Measurements from ENCODE around the gene FRMD1. TPM values are rescaled to one million over a fixed set of nuclear protein-coding genes. Genes with fewer than 3 reads are reported as not detected.
"Not testable (repeated sequence)": the region's sequence is repeated elsewhere in the genome, so short reads cannot be mapped to it uniquely, and the experiment has no call there.

The FRMD1 gene
- polyA plus RNA-seq, 4 donors, result 0.46 to 25.8 (median 14.3) TPM

DNA sequence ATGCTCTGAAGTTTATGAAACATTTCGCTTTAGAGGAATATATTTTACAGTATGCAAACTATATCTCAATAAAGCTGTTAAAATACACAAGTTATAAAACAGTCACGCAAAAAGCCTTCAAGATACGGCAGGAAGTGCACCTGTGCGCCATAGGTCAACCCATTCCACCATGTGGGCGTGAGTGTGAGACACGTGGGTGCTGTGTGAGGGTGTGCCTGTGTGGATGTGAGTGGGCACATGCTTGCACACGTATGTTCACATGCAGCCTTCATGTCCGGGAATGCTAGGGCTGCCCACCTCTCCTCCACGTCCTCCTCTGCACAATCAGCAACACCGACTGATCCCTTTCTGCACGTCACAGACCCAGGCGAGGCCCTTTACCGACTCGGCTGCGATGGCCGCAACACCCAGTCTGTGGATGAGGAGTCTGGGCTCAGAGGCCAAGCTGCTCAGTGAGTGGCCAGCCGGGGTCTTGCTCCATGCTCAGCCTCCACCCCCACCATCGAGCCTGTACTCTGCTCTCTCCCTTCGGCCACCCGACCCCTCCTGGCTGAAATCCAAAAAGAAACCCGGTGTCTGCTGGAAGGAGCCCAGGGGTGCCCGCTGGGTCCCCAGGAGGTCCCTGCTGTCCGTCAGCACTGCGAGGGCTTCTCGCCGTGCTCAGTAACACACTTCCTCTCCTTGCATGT is 3.0 kb upstream of the FRMD1 start:
- DNase-seq (ENCODE audit: low read depth in 4 of 4, low spot score in 3 of 4), result no peak

- DNase-seq (ENCODE audit: low read depth in 4 of 4, low spot score in 3 of 4), result no peak
These were observed 1.5 kb upstream of the FRMD1 start for GRCh38 chr6:168080393-168081077.

DNA sequence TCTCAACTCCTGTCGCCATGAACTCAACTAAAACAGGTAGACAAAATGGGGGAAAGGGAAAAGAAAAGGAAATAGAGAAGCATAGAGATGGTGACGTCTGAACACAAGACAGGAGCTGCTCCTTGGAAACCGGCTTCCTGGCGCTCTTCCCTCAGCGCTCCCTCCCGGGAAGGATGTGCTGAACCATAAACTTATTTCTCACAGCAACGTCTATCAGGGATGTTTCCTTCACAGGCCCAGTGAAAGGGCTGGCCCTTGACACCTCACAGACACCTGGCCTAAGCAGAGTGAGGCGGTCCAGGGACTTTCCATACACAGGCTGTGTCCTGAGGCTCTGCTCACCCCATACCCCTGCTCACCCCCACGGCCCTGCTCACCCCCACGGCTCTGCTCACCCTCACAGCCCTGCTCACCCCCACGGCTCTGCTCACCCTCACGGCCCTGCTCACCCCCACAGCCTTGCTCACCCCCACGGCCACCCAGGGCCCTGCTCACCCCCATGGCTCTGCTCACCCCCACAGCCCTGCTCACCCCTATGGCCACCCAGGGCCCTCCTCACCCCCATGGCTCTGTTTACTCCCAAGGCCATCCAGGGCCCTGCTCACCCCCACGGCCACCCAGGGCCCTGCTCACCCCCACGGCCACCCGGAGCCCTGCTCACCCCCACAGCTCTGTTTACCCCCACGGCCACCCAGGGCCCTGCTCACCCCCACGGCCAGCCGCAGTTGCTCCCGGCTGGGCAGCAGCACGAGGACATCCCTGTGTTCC is 653 bp downstream of the FRMD1 start:
- no peak for DNase-seq (ENCODE audit: low read depth in 4 of 4, low spot score in 3 of 4)

DNA sequence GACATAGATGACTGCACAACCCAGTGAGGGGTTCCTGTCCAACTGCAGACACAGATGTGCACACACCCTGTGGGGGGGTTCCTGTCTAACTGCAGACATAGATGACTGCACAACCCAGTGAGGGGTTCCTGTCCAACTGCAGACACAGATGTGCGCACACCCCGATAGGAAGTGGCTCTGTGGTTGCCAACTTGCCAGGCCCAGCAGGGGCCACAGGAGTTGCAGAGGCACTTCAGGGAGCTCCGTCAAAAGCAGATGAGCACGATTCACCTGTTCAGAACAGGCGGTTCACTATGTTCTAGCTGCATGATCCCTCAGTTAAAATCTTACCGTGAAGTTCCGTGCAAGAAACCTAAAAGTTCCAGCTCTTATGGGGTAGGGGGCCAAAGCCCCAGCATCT is 1.6 kb downstream of the FRMD1 start:
- DNase-seq (ENCODE audit: low read depth in 4 of 4, low spot score in 3 of 4), result not testable (repeated sequence)

- DNase-seq (ENCODE audit: low read depth in 4 of 4, low spot score in 3 of 4), result no peak
These were observed 3.2 kb downstream of the FRMD1 start for GRCh38 chr6:168075787-168076202.

- no peak for DNase-seq (ENCODE audit: low read depth in 4 of 4, low spot score in 3 of 4)
These were observed 3.8 kb downstream of the FRMD1 start for GRCh38 chr6:168075216-168075615.

- DNase-seq (ENCODE audit: low read depth in 4 of 4, low spot score in 3 of 4), result no peak
These were observed 4.9 kb downstream of the FRMD1 start for GRCh38 chr6:168073937-168074730.

DNA sequence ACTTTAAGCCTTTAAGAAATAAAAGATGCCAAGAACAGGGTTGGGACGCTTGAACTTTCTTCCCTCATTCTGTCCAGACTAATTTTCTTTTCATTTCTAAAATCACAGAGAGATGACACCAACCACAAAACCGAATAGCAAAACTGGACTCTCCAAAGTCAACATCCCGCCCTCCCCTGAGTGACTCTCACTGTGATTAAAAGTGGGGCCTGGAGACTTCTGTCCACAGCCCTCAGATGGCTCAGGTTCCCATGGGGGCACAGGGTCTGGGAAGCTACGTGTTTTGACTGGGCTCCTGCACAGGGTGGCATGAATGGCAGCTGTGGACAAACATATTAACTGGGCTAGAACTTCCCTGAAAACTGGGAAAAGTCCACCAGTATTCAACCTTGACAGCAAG is 6.3 kb downstream of the FRMD1 start:
- DNase-seq (ENCODE audit: low read depth in 4 of 4, low spot score in 3 of 4), result no peak

- DNase-seq (ENCODE audit: low read depth in 4 of 4, low spot score in 3 of 4), result no peak
These were observed 6.8 kb downstream of the FRMD1 start for GRCh38 chr6:168072261-168072660.

- no peak for DNase-seq (ENCODE audit: low read depth in 4 of 4, low spot score in 3 of 4)
These were observed 7.4 kb downstream of the FRMD1 start for GRCh38 chr6:168071620-168072019.

- no peak for DNase-seq (ENCODE audit: low read depth in 4 of 4, low spot score in 3 of 4)
These were observed 8.2 kb downstream of the FRMD1 start for GRCh38 chr6:168070804-168071203.

DNA sequence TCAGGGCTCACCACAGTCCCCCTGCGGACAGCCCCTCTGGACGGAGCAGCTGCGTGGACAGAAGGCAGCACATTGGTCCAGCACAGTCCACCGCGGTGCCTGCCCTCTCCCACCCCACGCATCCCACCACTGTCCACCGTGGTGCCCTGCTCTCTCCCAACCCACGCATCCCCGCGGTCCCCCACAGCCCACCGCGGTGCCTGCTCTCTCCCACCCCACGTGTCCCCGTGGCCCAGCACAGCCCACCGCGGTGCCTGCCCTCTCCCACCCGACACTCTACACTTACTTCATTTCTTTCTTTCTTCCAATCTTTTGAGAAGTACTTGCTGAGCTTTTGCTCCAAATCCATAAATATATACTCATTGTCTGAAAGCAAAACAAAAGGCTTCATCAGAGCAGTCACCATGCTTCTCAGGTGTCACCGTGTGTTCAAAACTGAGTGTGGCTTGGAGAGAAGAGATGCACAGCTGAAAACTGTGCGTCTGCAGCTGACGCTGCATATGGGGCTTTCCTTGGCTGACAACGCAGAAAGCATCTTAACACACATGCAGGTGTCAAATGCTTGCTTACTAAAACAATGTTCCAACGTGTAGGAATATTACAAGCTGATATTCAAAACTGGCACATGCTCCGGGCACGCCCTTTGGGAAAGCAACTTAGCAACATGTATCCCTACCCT is 11.8 kb downstream of the FRMD1 start:
- DNase-seq (ENCODE audit: low read depth in 4 of 4, low spot score in 3 of 4), result no peak

GRCh38 chr6:168064226-168064807 is 14.7 kb downstream of the FRMD1 start:
- DNase-seq (ENCODE audit: low read depth in 4 of 4, low spot score in 3 of 4), result no peak

GRCh38 chr6:168063431-168063830 is 15.6 kb downstream of the FRMD1 start:
- no peak for DNase-seq (ENCODE audit: low read depth in 4 of 4, low spot score in 3 of 4)

- DNase-seq (ENCODE audit: low read depth in 4 of 4, low spot score in 3 of 4), result no peak
These were observed 16.4 kb downstream of the FRMD1 start for GRCh38 chr6:168062346-168063289.

GRCh38 chr6:168061269-168062210 is 17.5 kb downstream of the FRMD1 start:
- DNase-seq (ENCODE audit: low read depth in 4 of 4, low spot score in 3 of 4), result no peak

DNA sequence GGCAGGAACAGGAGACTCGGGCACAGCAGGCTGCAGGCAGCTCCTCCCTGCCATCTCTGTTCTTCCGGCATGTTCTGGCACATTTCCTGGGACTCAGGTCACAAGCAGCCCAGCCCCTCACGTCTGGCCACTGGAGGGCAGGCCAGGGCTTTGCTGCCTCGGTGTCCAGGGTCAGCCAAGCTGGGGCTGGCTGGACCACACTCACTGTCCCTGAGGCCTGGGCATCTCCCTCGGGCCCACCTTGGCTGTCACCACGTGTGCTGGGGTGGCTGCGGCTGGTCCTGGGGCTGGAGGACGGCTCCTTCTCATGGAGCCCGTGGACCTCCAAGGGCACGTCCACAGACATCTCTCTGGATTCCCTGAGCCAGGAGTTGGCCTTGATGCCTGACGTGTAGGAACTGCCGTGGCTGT is 18.5 kb downstream of the FRMD1 start:
- DNase-seq (ENCODE audit: low read depth in 4 of 4, low spot score in 3 of 4), result peak in 1 of 4 donors; percentile 45
